ENCODE results near the gene NEO1. TPM values are rescaled to one million over a fixed set of nuclear protein-coding genes. Genes with fewer than 3 reads are reported as not detected.

NEO1 gene
- total and polyA plus RNA-seq, 9 of the 15 experiments (the other 6 are each of a cell fraction or from before 2014, with no cell fraction given): 0.08 to 1.7 (median 0.48) TPM

GRCh38 chr15:73171711-73172110 lies 119.4 kb downstream of the NEO1 start:
- no peaks in the 10 kb centered on the region for H4K20me1 ChIP-seq (replicated peaks; ENCODE audit: control insufficient read depth, insufficient read depth, low read length)
- no peak overlapping the region for H3K27ac ChIP-seq (ENCODE audit: extremely low read depth, low read depth, low read length)
- CTCF ChIA-PET (ENCODE audit: low intra/inter-chr PET ratio): no interaction called here
- ATAC-seq: no peak
- no peak overlapping the region for H2AFZ ChIP-seq (ENCODE audit: low read depth, low read length)
- intact Hi-C loops (cut with micrococcal nuclease): no loop called here
- TF ChIP-seq ZNF143 (CRISPR knock-in tag; IDR thresholded peaks at IDR 0.05) (no peak), ZBED1 (IDR thresholded peaks at IDR 0.05) (no peak), ZNF395 (CRISPR knock-in tag; IDR thresholded peaks at IDR 0.05) (no peak), ZEB2 (IDR thresholded peaks at IDR 0.05) (no peak), SMARCB1 (IDR thresholded peaks at IDR 0.05; ENCODE audit: insufficient read length, low read depth) (no peak), POLR2G (IDR thresholded peaks at IDR 0.05; ENCODE audit: low read depth, low read length) (no peak), PPARD (CRISPR knock-in tag; IDR thresholded peaks at IDR 0.05) (no peak), ZNF551 (CRISPR knock-in tag; IDR thresholded peaks at IDR 0.05) (no peak), SLC30A9 (CRISPR knock-in tag; IDR thresholded peaks at IDR 0.05) (no peak), SMAD4 (CRISPR knock-in tag; conservative IDR thresholded peaks at IDR 0.05) (no peak), SAP30 (IDR thresholded peaks at IDR 0.05; ENCODE audit: borderline replicate concordance, insufficient read depth, low read depth, low read length, poor library complexity, severe bottlenecking) (no peak), BACH1 (tag; IDR thresholded peaks at IDR 0.05) (no peak), ZNF384 (IDR thresholded peaks at IDR 0.05; ENCODE audit: low read depth, low read length) (no peak), NFE2 (IDR thresholded peaks at IDR 0.05; ENCODE audit: low read depth) (no peak), ZKSCAN1 (IDR thresholded peaks at IDR 0.05; ENCODE audit: low read depth, low read length) (no peak), POLR2H (tag; IDR thresholded peaks at IDR 0.05; ENCODE audit: low read depth) (no peak), FOS (IDR thresholded peaks at IDR 0.05; ENCODE audit: extremely low read depth, insufficient read length) (no peak)
- TF ChIP-seq, protein P1, sequence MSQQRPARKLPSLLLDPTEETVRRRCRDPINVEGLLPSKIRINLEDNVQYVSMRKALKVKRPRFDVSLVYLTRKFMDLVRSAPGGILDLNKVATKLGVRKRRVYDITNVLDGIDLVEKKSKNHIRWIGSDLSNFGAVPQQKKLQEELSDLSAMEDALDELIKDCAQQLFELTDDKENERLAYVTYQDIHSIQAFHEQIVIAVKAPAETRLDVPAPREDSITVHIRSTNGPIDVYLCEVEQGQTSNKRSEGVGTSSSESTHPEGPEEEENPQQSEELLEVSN (IDR thresholded peaks at IDR 0.05; ENCODE audit: borderline replicate concordance in 1 of 2, extremely low read depth in 1 of 2, insufficient read depth in 1 of 2, insufficient read length in 1 of 2, low read depth in 1 of 2, low read length in 1 of 2, poor library complexity in 1 of 2, severe bottlenecking in 1 of 2): no peak
- no peaks in the 10 kb centered on the region for H3K9me1 ChIP-seq (ENCODE audit: control insufficient read depth, insufficient read depth, low read length)
- WGBS (ENCODE audit: insufficient coverage, low coverage, missing lambda C conversion rate): 8% methylated on average over 9 of the region's 9 CpGs
- in situ Hi-C loops (cut with MboI): no loop called here
- no peaks in the 10 kb centered on the region for H3K79me2 ChIP-seq (ENCODE audit: control insufficient read depth, insufficient read depth, low read length)
- H3K9me3 ChIP-seq (replicated peaks; ENCODE audit: control insufficient read depth, insufficient read depth, low read depth, low read length): no peaks in the 10 kb centered on the region
- BruUV-seq (replicated peaks): no TSS peak
- H3K36me3 ChIP-seq (ENCODE audit: control insufficient read depth, insufficient read depth, low read length): no peaks in the 10 kb centered on the region
- no peak for FAIRE-seq
- H3K4me2 ChIP-seq (ENCODE audit: insufficient read depth, low read length): no peak overlapping the region
- H3K27me3 ChIP-seq (ENCODE audit: control insufficient read depth in 2 of 2, insufficient read depth in 2 of 2, low read length in 2 of 2): no peaks in the 10 kb centered on the region
- POLR2A ChIA-PET: no interaction called here
- no peak overlapping the region for H3K4me3 ChIP-seq
- H3K4me1 ChIP-seq (replicated peaks in 1 of 2; ENCODE audit: control insufficient read depth in 2 of 2, insufficient read depth in 2 of 2, low read length in 2 of 2): no peaks in the 10 kb centered on the region
- no peak for DNase-seq (ENCODE audit: extremely low read depth in 1 of 4, low spot score in 3 of 4)
- no peak overlapping the region for H3K9ac ChIP-seq (ENCODE audit: insufficient read depth in 1 of 2, low read depth in 2 of 2, low read length in 2 of 2)
